Neural cell (in vitro differentiated cells): ENCODE results near the gene HIBADH. TPM values are rescaled to one million over a fixed set of nuclear protein-coding genes. Genes with fewer than 3 reads are reported as not detected.

Experiments used
- H2AFZ ChIP-seq: fragments of 200-600, 300-800 bp; sonication (generic), shearing (Covaris generic); 2 replicates; pipeline ENCODE4 v1.6.0; 2014; ENCODE audit warnings: low read depth, mild to moderate bottlenecking, antibody characterized with exemption, low read length, moderate library complexity
- H3F3A ChIP-seq: fragments of 200-600 bp; shearing (Covaris generic); 2 replicates; pipeline ENCODE4 v1.6.1; 2016; ENCODE audit warnings: mild to moderate bottlenecking, moderate library complexity, mixed read lengths, antibody characterized with exemption, low read length; ENCODE audit not compliant: insufficient read depth, poor library complexity, severe bottlenecking
- H3K27ac ChIP-seq: fragments of 200-600, 300-800 bp; sonication (generic), shearing (Covaris generic); 2 replicates; pipeline ENCODE4 v1.5.1; 2014; ENCODE audit warnings: mild to moderate bottlenecking, low read length, moderate library complexity
- H3K27me3 ChIP-seq: fragments of 300-800, 200-600 bp; sonication (generic), shearing (Covaris generic); 2 replicates; pipeline ENCODE4 v1.6.0; 2014; ENCODE audit warnings: mild to moderate bottlenecking, low read depth, low read length, moderate library complexity; ENCODE audit not compliant: insufficient read depth
- H3K36me3 ChIP-seq: fragments of 300-800, 200-600 bp; sonication (generic), shearing (Covaris generic); 2 replicates; pipeline ENCODE4 v1.5.1; 2014; ENCODE audit warnings: mild to moderate bottlenecking, antibody characterized with exemption, low read length, moderate library complexity; ENCODE audit not compliant: insufficient read depth
- H3K4me2 ChIP-seq: fragments of 300-800, 200-600 bp; sonication (generic), shearing (Covaris generic); 2 replicates; pipeline ENCODE4 v1.6.0; 2014; ENCODE audit warnings: mild to moderate bottlenecking, low read length
- H3K4me3 ChIP-seq: fragments of 300-800, 200-600 bp; sonication (generic), shearing (Covaris generic); 2 replicates; pipeline ENCODE4 v1.5.1; 2014; ENCODE audit warnings: mild to moderate bottlenecking, low read length, moderate library complexity
- H3K79me2 ChIP-seq: fragments of 200-600 bp; shearing (Covaris generic); replicated peaks from 2 replicates; pipeline ENCODE4 v1.6.0; 2014; ENCODE audit warnings: mild to moderate bottlenecking, low read length, moderate library complexity; ENCODE audit not compliant: insufficient read depth
- H3K9ac ChIP-seq: fragments of 300-800, 200-600 bp; sonication (generic), shearing (Covaris generic); 2 replicates; pipeline ENCODE4 v1.6.1; 2016; ENCODE audit warnings: mild to moderate bottlenecking, low read length, mixed read lengths
- H3K9me2 ChIP-seq: fragments of 200-600 bp; shearing (Covaris generic); 2 replicates; pipeline ENCODE4 v1.6.1; 2016; ENCODE audit warnings: mild to moderate bottlenecking, low read length, mixed read lengths; ENCODE audit not compliant: insufficient read depth
- H3K9me3 ChIP-seq: fragments of 200-600, 300-800 bp; sonication (generic), shearing (Covaris generic); 2 replicates; pipeline ENCODE4 v1.6.1; 2016; ENCODE audit warnings: mild to moderate bottlenecking, mixed run types, low read length, moderate library complexity, mixed read lengths
- H4K20me1 ChIP-seq: fragments of 200-600 bp; shearing (Covaris generic); 2 replicates; pipeline ENCODE4 v1.6.1; 2016; ENCODE audit warnings: mild to moderate bottlenecking, mixed run types; ENCODE audit not compliant: insufficient read depth
- CTCF ChIP-seq: fragments of 450-650 bp; IDR thresholded peaks from 2 replicates; pipeline ENCODE4 v1.5.1; 2014; ENCODE audit warnings: antibody characterized with exemption, mild to moderate bottlenecking, moderate library complexity; ENCODE audit not compliant: poor library complexity, severe bottlenecking
- EP300 ChIP-seq: fragments of 450-650 bp; conservative IDR thresholded peaks from 2 replicates; pipeline ENCODE4 v1.6.1; 2014; ENCODE audit warnings: antibody characterized with exemption, mild to moderate bottlenecking, moderate library complexity; ENCODE audit not compliant: poor library complexity, severe bottlenecking
- EZH2 ChIP-seq: fragments of 200-600, 300-800 bp; shearing (Covaris generic), sonication (generic); IDR thresholded peaks from 2 replicates; pipeline ENCODE4 v1.6.1; 2014; ENCODE audit warnings: antibody characterized with exemption, low read length, borderline replicate concordance, mild to moderate bottlenecking; ENCODE audit not compliant: insufficient read depth, poor library complexity, severe bottlenecking
- MXI1 ChIP-seq: fragments of 450-650 bp; conservative IDR thresholded peaks from 2 replicates; pipeline ENCODE4 v1.6.1; 2014; ENCODE audit warnings: antibody characterized with exemption, mild to moderate bottlenecking; ENCODE audit not compliant: poor library complexity, severe bottlenecking
- POLR2AphosphoS5 ChIP-seq: IDR thresholded peaks from 2 replicates; pipeline ENCODE4 v1.6.1; 2012
- RAD21 ChIP-seq: fragments of 450-650 bp; conservative IDR thresholded peaks from 2 replicates; pipeline ENCODE4 v1.6.1; 2014; ENCODE audit warnings: antibody characterized with exemption, mild to moderate bottlenecking, moderate library complexity
- REST ChIP-seq: IDR thresholded peaks from 2 replicates; pipeline ENCODE4 v1.6.1; 2012; ENCODE audit warnings: borderline replicate concordance
- SMC3 ChIP-seq: fragments of 450-650 bp; conservative IDR thresholded peaks from 2 replicates; pipeline ENCODE4 v1.6.1; 2014; ENCODE audit warnings: antibody characterized with exemption, mild to moderate bottlenecking, moderate library complexity; ENCODE audit not compliant: poor library complexity
- TAF1 ChIP-seq: IDR thresholded peaks from 2 replicates; pipeline ENCODE4 v1.6.1; 2012; ENCODE audit warnings: low read depth
- polyA plus RNA-seq: library from polyadenylated mRNA; depleted of rRNA; stranded (reverse); fragments of >200 nt; gene quantifications from 2 replicates; pipeline ENCODE4 v1.2.3, GENCODE V29; 2014

Gene HIBADH
- polyA plus RNA-seq, 1 donor from 2014 or later = 14.4 TPM

- Histone ChIP-seq H3K9me2 (no peaks in the 10 kb centered on the region), H3F3A (no peaks in the 10 kb centered on the region), H4K20me1 (no peaks in the 10 kb centered on the region), H3K36me3 (no peaks in the 10 kb centered on the region), H3K9me3 (no peaks in the 10 kb centered on the region), H3K4me3 (no peak overlapping the region), H3K27me3 (no peaks in the 10 kb centered on the region), H3K79me2 (no peaks in the 10 kb centered on the region), H3K27ac (no peak overlapping the region), H2AFZ (no peak overlapping the region), H3K4me2 (no peak overlapping the region), H3K9ac (no peak overlapping the region)
- TF ChIP-seq REST (no peak), SMC3 (no peak), EZH2 (no peak), RAD21 (no peak), EP300 (no peak)
These were observed 23.2 kb upstream of the HIBADH start for GRCh38 chr7:27685893-27686292.

- H3K9me3 ChIP-seq = no peaks in the 10 kb centered on the region
- H3K9me2 ChIP-seq = no peaks in the 10 kb centered on the region
- no peak overlapping the region for H2AFZ ChIP-seq
- no peaks in the 10 kb centered on the region for H4K20me1 ChIP-seq
- H3K27me3 ChIP-seq = no peaks in the 10 kb centered on the region
- H3K4me2 ChIP-seq = no peak overlapping the region
- no peak overlapping the region for H3K4me3 ChIP-seq
- no peak overlapping the region for H3K27ac ChIP-seq
- no peaks in the 10 kb centered on the region for H3K36me3 ChIP-seq
- no peak overlapping the region for H3K9ac ChIP-seq
- TF ChIP-seq EZH2 (no peak), RAD21 (no peak), POLR2AphosphoS5 (no peak), EP300 (no peak), CTCF (no peak), TAF1 (no peak), MXI1 (no peak), SMC3 (no peak)
- no peaks in the 10 kb centered on the region for H3F3A ChIP-seq
- no peaks in the 10 kb centered on the region for H3K79me2 ChIP-seq
These were observed 22.5 kb upstream of the HIBADH start for GRCh38 chr7:27685209-27685608.

GRCh38 chr7:27684491-27684890 lies 21.8 kb upstream of the HIBADH start:
- no peak overlapping the region for H3K27ac ChIP-seq
- no peaks in the 10 kb centered on the region for H4K20me1 ChIP-seq
- H3K79me2 ChIP-seq = no peaks in the 10 kb centered on the region
- no peak overlapping the region for H3K4me3 ChIP-seq
- no peak overlapping the region for H2AFZ ChIP-seq
- TF ChIP-seq SMC3 = no peak
- TF ChIP-seq CTCF = no peak
- TF ChIP-seq RAD21 = no peak
- no peak for TF ChIP-seq EZH2
- no peak for TF ChIP-seq POLR2AphosphoS5
- TF ChIP-seq REST = no peak
- TF ChIP-seq MXI1 = no peak
- TF ChIP-seq EP300 = no peak
- TF ChIP-seq TAF1 = no peak
- no peaks in the 10 kb centered on the region for H3K9me2 ChIP-seq
- no peak overlapping the region for H3K9ac ChIP-seq
- H3F3A ChIP-seq = no peaks in the 10 kb centered on the region
- no peak overlapping the region for H3K4me2 ChIP-seq
- no peaks in the 10 kb centered on the region for H3K36me3 ChIP-seq
- H3K9me3 ChIP-seq = no peaks in the 10 kb centered on the region
- H3K27me3 ChIP-seq = no peaks in the 10 kb centered on the region
